ENCODE data around the gene ZNF436. TPM values are rescaled to one million over a fixed set of nuclear protein-coding genes. Genes with fewer than 3 reads are reported as not detected.
A peak's percentile ranks its signal among the peaks of the same experiment; 100 is the strongest.

The ZNF436 gene
- total and polyA plus RNA-seq, 2 experiments from 2014 or later, result 9.4 to 16.2 TPM

- in situ Hi-C loops (cut with MboI), result no loop called here
- TF ChIP-seq EZH2phosphoT487 (IDR thresholded peaks at IDR 0.05; ENCODE audit: insufficient read depth, low read depth) (no peak), EZH2 (IDR thresholded peaks at IDR 0.05; ENCODE audit: insufficient read depth, poor library complexity, severe bottlenecking) (no peak)
These were observed 30.9 kb upstream of the ZNF436 start for GRCh38 chr1:23400324-23401114.

GRCh38 chr1:23399229-23399628 is 29.6 kb upstream of the ZNF436 start:
- 93 to 96% methylated on average over 1 of the region's 1 CpG for WGBS, 2 experiments (ENCODE audit: low coverage in 1 of 2, low lambda C conversion rate in 2 of 2, missing lambda C conversion rate in 2 of 2)
- no peak overlapping the region for H3K4me3 ChIP-seq
- H3K4me1 ChIP-seq (ENCODE audit: insufficient read depth), result peaks cover 46% of the 10 kb centered on the region
- TF ChIP-seq EZH2 (IDR thresholded peaks at IDR 0.05; ENCODE audit: insufficient read depth, poor library complexity, severe bottlenecking) (no peak), EZH2phosphoT487 (IDR thresholded peaks at IDR 0.05; ENCODE audit: insufficient read depth, low read depth) (no peak)
- H3K9me2 ChIP-seq (ENCODE audit: insufficient read depth), result no peaks in the 10 kb centered on the region
- no peaks in the 10 kb centered on the region for H3K9me3 ChIP-seq (ENCODE audit: low read depth)
- H3K4me2 ChIP-seq (ENCODE audit: unreplicated experiment), result no peak overlapping the region
- H4K20me1 ChIP-seq (ENCODE audit: insufficient read depth), result no peaks in the 10 kb centered on the region
- no peaks in the 10 kb centered on the region for H3K27me3 ChIP-seq (replicated peaks; ENCODE audit: insufficient read depth)
- no peak overlapping the region for H3K9ac ChIP-seq
- H3K27ac ChIP-seq, result no peak overlapping the region
- in situ Hi-C loops (cut with MboI), result no loop called here
- H2AFZ ChIP-seq, result no peak overlapping the region
- peaks cover 51% of the 10 kb centered on the region for H3F3A ChIP-seq (ENCODE audit: insufficient read depth)
- no peaks in the 10 kb centered on the region for H3K36me3 ChIP-seq (ENCODE audit: low read depth)
- DNase-seq, result no peak
- H3K79me2 ChIP-seq (ENCODE audit: insufficient read depth), result no peaks in the 10 kb centered on the region

More at GRCh38 chr1:23400324-23401114, 30.9 kb upstream of the ZNF436 start:
- Histone ChIP-seq H3K9me2 (ENCODE audit: insufficient read depth) (no peaks in the 10 kb centered on the region), H3K4me3 (no peak overlapping the region), H3K4me1 (ENCODE audit: insufficient read depth) (peaks cover 40% of the 10 kb centered on the region), H3K9ac (no peak overlapping the region), H3K27ac (peak overlapping the region; percentile 51), H2AFZ (0 out of 2 replicates have a peak overlapping the region, but pooled peaks have one; percentile 3), H3K79me2 (ENCODE audit: insufficient read depth) (no peaks in the 10 kb centered on the region), H3F3A (ENCODE audit: insufficient read depth) (peaks cover 51% of the 10 kb centered on the region), H4K20me1 (ENCODE audit: insufficient read depth) (no peaks in the 10 kb centered on the region), H3K27me3 (replicated peaks; ENCODE audit: insufficient read depth) (no peaks in the 10 kb centered on the region), H3K4me2 (ENCODE audit: unreplicated experiment) (no peak overlapping the region), H3K36me3 (ENCODE audit: low read depth) (no peaks in the 10 kb centered on the region), H3K9me3 (ENCODE audit: low read depth) (no peaks in the 10 kb centered on the region)
- WGBS, 2 experiments (ENCODE audit: low coverage in 1 of 2, low lambda C conversion rate in 2 of 2, missing lambda C conversion rate in 2 of 2), result 70 to 76% methylated on average over 5 of the region's 5 CpGs
- peak; percentile 62 for DNase-seq

GRCh38 chr1:23397908-23398307 is 28.3 kb upstream of the ZNF436 start:
- no peak for DNase-seq
- Histone ChIP-seq H3K79me2 (ENCODE audit: insufficient read depth) (no peaks in the 10 kb centered on the region), H2AFZ (no peak overlapping the region), H3K9me2 (ENCODE audit: insufficient read depth) (no peaks in the 10 kb centered on the region), H3F3A (ENCODE audit: insufficient read depth) (peaks cover 47% of the 10 kb centered on the region), H3K4me2 (ENCODE audit: unreplicated experiment) (no peak overlapping the region), H3K27me3 (replicated peaks; ENCODE audit: insufficient read depth) (no peaks in the 10 kb centered on the region), H3K9ac (no peak overlapping the region), H3K27ac (no peak overlapping the region), H4K20me1 (ENCODE audit: insufficient read depth) (no peaks in the 10 kb centered on the region), H3K4me3 (no peak overlapping the region), H3K9me3 (ENCODE audit: low read depth) (no peaks in the 10 kb centered on the region), H3K4me1 (ENCODE audit: insufficient read depth) (peaks cover 45% of the 10 kb centered on the region), H3K36me3 (ENCODE audit: low read depth) (no peaks in the 10 kb centered on the region)
- WGBS, 2 experiments (ENCODE audit: low coverage in 1 of 2, low lambda C conversion rate in 2 of 2, missing lambda C conversion rate in 2 of 2), result 89 to 92% methylated on average over 7 of the region's 7 CpGs
- in situ Hi-C loops (cut with MboI), result no loop called here
- no peak for TF ChIP-seq EZH2phosphoT487 (IDR thresholded peaks at IDR 0.05; ENCODE audit: insufficient read depth, low read depth)
- no peak for TF ChIP-seq EZH2 (IDR thresholded peaks at IDR 0.05; ENCODE audit: insufficient read depth, poor library complexity, severe bottlenecking)

- no peaks in the 10 kb centered on the region for H3K9me3 ChIP-seq (ENCODE audit: low read depth)
- no peak overlapping the region for H3K9ac ChIP-seq
- no peaks in the 10 kb centered on the region for H3K9me2 ChIP-seq (ENCODE audit: insufficient read depth)
- H3K27me3 ChIP-seq (replicated peaks; ENCODE audit: insufficient read depth), result no peaks in the 10 kb centered on the region
- H3K4me2 ChIP-seq (ENCODE audit: unreplicated experiment), result no peak overlapping the region
- WGBS, 2 experiments (ENCODE audit: low coverage in 1 of 2, low lambda C conversion rate in 2 of 2, missing lambda C conversion rate in 2 of 2), result 93 to 94% methylated on average over 2 of the region's 2 CpGs
- no peak for DNase-seq
- TF ChIP-seq EZH2 (IDR thresholded peaks at IDR 0.05; ENCODE audit: insufficient read depth, poor library complexity, severe bottlenecking) (no peak), EZH2phosphoT487 (IDR thresholded peaks at IDR 0.05; ENCODE audit: insufficient read depth, low read depth) (no peak)
- no peaks in the 10 kb centered on the region for H3K36me3 ChIP-seq (ENCODE audit: low read depth)
- H2AFZ ChIP-seq, result no peak overlapping the region
- peaks cover 39% of the 10 kb centered on the region for H3K4me1 ChIP-seq (ENCODE audit: insufficient read depth)
- no peaks in the 10 kb centered on the region for H4K20me1 ChIP-seq (ENCODE audit: insufficient read depth)
- H3K27ac ChIP-seq, result no peak overlapping the region
- H3K79me2 ChIP-seq (ENCODE audit: insufficient read depth), result no peaks in the 10 kb centered on the region
- H3K4me3 ChIP-seq, result no peak overlapping the region
- peaks cover 42% of the 10 kb centered on the region for H3F3A ChIP-seq (ENCODE audit: insufficient read depth)
- in situ Hi-C loops (cut with MboI), result no loop called here
These were observed 26.7 kb upstream of the ZNF436 start for GRCh38 chr1:23396380-23396779.
